Parathyroid adenoma (tissue), 2 donors: ENCODE measurements around the gene ABCC4.
A peak's percentile ranks its signal among the peaks of the same experiment; 100 is the strongest.
"Not testable (repeated sequence)": the region's sequence is repeated elsewhere in the genome, so short reads cannot be mapped to it uniquely, and the experiment has no call there.

Experiments used
- H2AFZ ChIP-seq: fragments of 300-600 bp; sonication (generic); one replicate; pipeline ENCODE4 v1.7.0; 2017; ENCODE audit warnings: antibody characterized with exemption, mild to moderate bottlenecking
- H3K27ac ChIP-seq: fragments of 300-600 bp; sonication (generic); one replicate; pipeline ENCODE4 v1.7.0; 2017
- H3K27me3 ChIP-seq: fragments of 300-600 bp; sonication (generic); one replicate; pipeline ENCODE4 v1.7.0; 2017; ENCODE audit warnings: low read length; ENCODE audit not compliant: control insufficient read depth, insufficient read depth
- H3K36me3 ChIP-seq: fragments of 300-600 bp; sonication (generic); one replicate; pipeline ENCODE4 v1.7.0; 2017; ENCODE audit warnings: low read length; ENCODE audit not compliant: control insufficient read depth, insufficient read depth
- H3K4me1 ChIP-seq: fragments of 300-600 bp; sonication (generic); one replicate; pipeline ENCODE4 v1.7.0; 2017; ENCODE audit warnings: control low read depth
- H3K4me2 ChIP-seq: fragments of 300-600 bp; sonication (generic); one replicate; pipeline ENCODE4 v1.7.0; 2017; ENCODE audit warnings: low read length
- H3K4me3 ChIP-seq: fragments of 300-600 bp; sonication (generic); one replicate; pipeline ENCODE4 v1.7.0; 2017; ENCODE audit warnings: low read depth, low read length
- H3K79me2 ChIP-seq: fragments of 300-600 bp; sonication (generic); one replicate; pipeline ENCODE4 v1.7.0; 2017; ENCODE audit warnings: control low read depth
- H3K9ac ChIP-seq: fragments of 300-600 bp; sonication (generic); one replicate; pipeline ENCODE4 v1.7.0; 2017; ENCODE audit warnings: mild to moderate bottlenecking
- H3K9me3 ChIP-seq: fragments of 300-600 bp; sonication (generic); one replicate; pipeline ENCODE4 v1.7.0; 2017; ENCODE audit warnings: low read length; ENCODE audit not compliant: control insufficient read depth
- CTCF ChIP-seq: fragments of 300-600 bp; sonication (generic); IDR thresholded peaks from one replicate; pipeline ENCODE4 v1.7.0; 2017; ENCODE audit warnings: antibody characterized with exemption, mild to moderate bottlenecking
- donor health status: primary hyperparathyroidism.

ABCC4 gene

GRCh38 chr13:95206116-95206515, 95.1 kb downstream of the ABCC4 start:
- Histone ChIP-seq H3K4me2 (peak overlapping the region; percentile 52), H3K79me2 (peaks cover 3% of the 10 kb centered on the region), H3K4me3 (peak overlapping the region; percentile 52), H3K27ac (peak overlapping the region; percentile 76), H3K9ac (no peak overlapping the region), H3K4me1 (peaks cover 22% of the 10 kb centered on the region), H3K36me3 (no peaks in the 10 kb centered on the region), H3K27me3 (no peaks in the 10 kb centered on the region), H2AFZ (peak overlapping the region; percentile 51), H3K9me3 (no peaks in the 10 kb centered on the region)
- no peak for TF ChIP-seq CTCF

DNA sequence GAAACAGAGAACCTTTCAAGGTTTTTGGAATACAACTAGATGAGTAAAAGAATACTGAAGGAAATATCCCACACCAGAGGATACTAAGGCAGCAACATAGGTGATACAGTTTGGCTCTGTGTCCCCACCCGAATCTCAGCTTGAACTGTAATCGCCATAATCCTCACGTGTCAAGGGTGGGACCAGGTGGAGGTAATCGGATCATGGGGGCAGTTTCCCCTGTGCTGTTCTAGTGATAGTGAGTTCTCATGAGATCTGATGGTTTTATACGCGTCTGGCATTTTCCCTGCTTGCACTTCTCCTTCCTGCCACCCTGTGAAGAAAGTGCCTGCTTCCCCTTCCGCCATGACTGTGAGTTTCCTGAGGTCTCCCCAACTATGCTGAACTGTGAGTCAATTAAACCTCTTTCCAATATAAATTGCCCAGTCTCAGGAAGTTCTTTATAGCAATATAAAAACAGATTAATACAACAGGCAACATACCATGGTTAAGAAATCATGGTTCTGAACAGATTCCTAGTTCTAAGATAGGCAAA, 97.0 kb downstream of the ABCC4 start:
- no peak overlapping the region for H3K27ac ChIP-seq
- no peaks in the 10 kb centered on the region for H3K36me3 ChIP-seq

DNA sequence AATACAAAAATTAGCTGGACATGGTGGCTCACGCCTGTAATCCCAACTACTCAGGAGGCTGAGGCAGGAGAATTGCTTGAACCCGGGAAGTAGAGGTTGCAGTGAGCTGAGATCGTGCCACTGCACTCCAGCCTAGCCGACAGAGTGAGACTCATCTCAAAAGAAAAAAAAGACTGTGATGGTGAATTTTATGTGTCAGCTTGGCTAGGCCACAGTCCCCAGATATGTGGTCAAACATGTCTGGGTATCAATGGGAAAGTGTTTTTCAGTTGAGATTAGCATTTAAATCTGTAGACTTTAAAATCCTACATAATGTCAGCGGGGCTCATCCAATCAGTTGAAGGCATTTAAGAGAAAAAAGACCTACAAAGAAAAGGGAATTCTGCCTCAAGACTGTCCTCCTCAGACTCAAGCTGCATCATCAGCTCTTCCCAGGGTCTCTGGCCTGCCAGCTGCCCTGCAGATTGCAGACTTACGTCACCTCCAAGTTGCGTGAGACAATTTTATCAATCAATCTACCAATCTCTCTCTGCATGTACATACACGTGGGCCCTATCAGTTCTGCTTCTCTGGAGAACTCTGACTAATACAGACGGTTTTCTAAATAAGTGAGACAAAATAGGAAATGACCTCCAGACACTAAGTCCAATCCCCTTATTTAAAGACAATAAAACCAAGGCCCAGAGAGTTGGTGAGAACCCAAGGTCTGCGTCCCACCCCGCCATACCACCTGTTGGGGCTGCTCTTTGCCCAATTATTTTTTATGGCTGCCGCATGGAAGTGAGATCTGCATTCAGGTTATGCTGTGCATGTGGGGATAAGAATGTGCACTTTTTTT, 99.2 kb downstream of the ABCC4 start:
- Histone ChIP-seq H3K4me1 (peaks cover 34% of the 10 kb centered on the region), H3K9me3 (no peaks in the 10 kb centered on the region), H3K27me3 (no peaks in the 10 kb centered on the region), H3K4me2 (peak overlapping the region; percentile 36), H3K9ac (no peak overlapping the region), H3K27ac (peak overlapping the region; percentile 91), H3K4me3 (no peak overlapping the region), H2AFZ (no peak overlapping the region), H3K79me2 (peaks cover 5% of the 10 kb centered on the region), H3K36me3 (no peaks in the 10 kb centered on the region)
- no peak for TF ChIP-seq CTCF

More for the DNA sequence above, 97.0 kb downstream of the ABCC4 start:
- Histone ChIP-seq H3K79me2 (peaks cover 3% of the 10 kb centered on the region), H3K4me2 (no peak overlapping the region), H3K9ac (no peak overlapping the region), H2AFZ (no peak overlapping the region), H3K9me3 (no peaks in the 10 kb centered on the region), H3K27me3 (no peaks in the 10 kb centered on the region), H3K4me3 (no peak overlapping the region), H3K4me1 (peaks cover 34% of the 10 kb centered on the region)
- TF ChIP-seq CTCF, result no peak

DNA sequence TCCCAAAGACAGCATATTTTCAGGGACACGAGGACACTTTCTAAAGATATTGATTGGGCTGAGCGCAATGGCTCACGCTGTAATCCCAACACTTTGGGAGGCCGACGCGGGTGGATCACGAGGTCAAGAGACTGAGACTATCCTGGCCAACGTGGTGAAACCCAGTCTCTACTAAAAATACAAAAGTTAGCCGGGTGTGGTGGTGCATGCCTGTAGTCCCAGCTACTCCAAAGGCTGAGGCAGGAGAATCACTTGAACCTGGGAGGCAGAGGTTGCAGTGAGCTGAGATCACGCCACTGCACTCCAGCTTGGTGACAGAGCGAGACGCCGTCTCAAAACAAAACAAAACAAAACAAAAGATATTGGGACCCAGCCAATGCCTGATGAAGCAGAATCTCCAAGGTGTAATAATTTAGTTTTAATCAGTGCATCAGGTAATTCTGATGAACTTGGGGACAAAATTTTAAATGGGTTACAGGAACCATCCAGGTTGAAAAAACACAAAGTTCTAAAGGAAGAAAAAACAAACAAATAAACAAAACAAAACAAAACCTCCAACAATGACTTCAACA, 100.8 kb downstream of the ABCC4 start:
- H3K4me1 ChIP-seq, result peaks cover 25% of the 10 kb centered on the region
- peak overlapping the region; percentile 54 for H3K4me2 ChIP-seq
- H3K9ac ChIP-seq, H3K36me3 ChIP-seq, H3K9me3 ChIP-seq, H3K79me2 ChIP-seq, H3K27me3 ChIP-seq, H2AFZ ChIP-seq: not testable (repeated sequence)
- peak overlapping the region; percentile 91 for H3K27ac ChIP-seq
- peak overlapping the region; percentile 35 for H3K4me3 ChIP-seq

DNA sequence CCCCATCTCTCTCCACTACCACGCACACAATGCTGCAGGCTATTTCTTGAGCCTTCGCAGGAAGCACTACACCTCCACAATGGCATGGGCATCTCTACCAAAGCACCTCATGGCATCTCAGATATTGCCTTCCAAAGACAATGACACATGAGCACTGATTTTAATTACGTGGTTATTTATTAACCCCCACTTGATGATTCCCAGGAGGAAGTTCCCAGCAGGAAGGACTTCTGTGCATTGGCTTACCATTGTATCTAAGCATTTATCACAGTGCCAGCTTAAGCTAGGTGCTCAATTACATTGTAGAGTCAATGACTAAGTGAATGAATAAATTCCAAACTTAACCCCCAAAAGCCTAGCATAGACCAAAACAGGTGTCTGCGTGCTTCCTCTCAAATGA, 101.4 kb downstream of the ABCC4 start:
- no peaks in the 10 kb centered on the region for H3K27me3 ChIP-seq
- peaks cover 25% of the 10 kb centered on the region for H3K4me1 ChIP-seq
- no peak overlapping the region for H2AFZ ChIP-seq
- no peak for TF ChIP-seq CTCF
- H3K4me2 ChIP-seq, result peak overlapping the region; percentile 54
- no peaks in the 10 kb centered on the region for H3K9me3 ChIP-seq
- H3K79me2 ChIP-seq, result peaks cover 5% of the 10 kb centered on the region
- no peaks in the 10 kb centered on the region for H3K36me3 ChIP-seq
- peak overlapping the region; percentile 12 for H3K4me3 ChIP-seq
- no peak overlapping the region for H3K9ac ChIP-seq
- peak overlapping the region; percentile 91 for H3K27ac ChIP-seq

- peaks cover 34% of the 10 kb centered on the region for H3K4me1 ChIP-seq
Measured at GRCh38 chr13:95198606-95199005, 102.6 kb downstream of the ABCC4 start.

More at GRCh38 chr13:95198606-95199005, 102.6 kb downstream of the ABCC4 start:
- H3K79me2 ChIP-seq, H3K27me3 ChIP-seq, H2AFZ ChIP-seq, H3K9me3 ChIP-seq, H3K27ac ChIP-seq, H3K9ac ChIP-seq, H3K4me2 ChIP-seq, H3K4me3 ChIP-seq, H3K36me3 ChIP-seq: not testable (repeated sequence)
